NCI-H2196 (cell line): ENCODE data around the gene PREP.

Experiments used
- DNase-seq: peaks from one replicate; lab custom pipeline; 2025; ENCODE audit not compliant: unreplicated experiment; lab: John Stamatoyannopoulos, UW

PREP gene

GRCh38 chr6:105310947-105311346, 91.9 kb downstream of the PREP start:
- DNase-seq = no peak

GRCh38 chr6:105310371-105310770, 92.5 kb downstream of the PREP start:
- no peak for DNase-seq

GRCh38 chr6:105308840-105309239, 94.0 kb downstream of the PREP start:
- no peak for DNase-seq

GRCh38 chr6:105305521-105305920, 97.4 kb downstream of the PREP start:
- no peak for DNase-seq

GRCh38 chr6:105304825-105305224, 98.1 kb downstream of the PREP start:
- DNase-seq = no peak

- no peak for DNase-seq
Measured at GRCh38 chr6:105304366-105304765, 98.5 kb downstream of the PREP start.

- no peak for DNase-seq
Measured at GRCh38 chr6:105302617-105303128, 100.2 kb downstream of the PREP start.

- DNase-seq = no peak
Measured at GRCh38 chr6:105301756-105302616, 100.9 kb downstream of the PREP start.

- no peak for DNase-seq
Measured at GRCh38 chr6:105301072-105301503, 101.8 kb downstream of the PREP start.

- no peak for DNase-seq
Measured at GRCh38 chr6:105300090-105300489, 102.8 kb downstream of the PREP start.

- no peak for DNase-seq
Measured at GRCh38 chr6:105294129-105294528, 108.8 kb downstream of the PREP start.

- no peak for DNase-seq
Measured at GRCh38 chr6:105292689-105293339, 110.1 kb downstream of the PREP start.

- DNase-seq = no peak
Measured at GRCh38 chr6:105291525-105291924, 111.4 kb downstream of the PREP start.

- no peak for DNase-seq
Measured at GRCh38 chr6:105282631-105283585, 120.0 kb downstream of the PREP start.

GRCh38 chr6:105280033-105280432, 122.8 kb downstream of the PREP start:
- no peak for DNase-seq

GRCh38 chr6:105279463-105279862, 123.4 kb downstream of the PREP start:
- no peak for DNase-seq

GRCh38 chr6:105278813-105279212, 124.1 kb downstream of the PREP start:
- DNase-seq = no peak

GRCh38 chr6:105278035-105278434, 124.8 kb downstream of the PREP start:
- DNase-seq = no peak

- DNase-seq = no peak
Measured at GRCh38 chr6:105276374-105276773, 126.5 kb downstream of the PREP start.

GRCh38 chr6:105275542-105275941, 127.3 kb downstream of the PREP start:
- no peak for DNase-seq

- DNase-seq = no peak
Measured at GRCh38 chr6:105274678-105275077, 128.2 kb downstream of the PREP start.
